Measurements from ENCODE around the gene OR10G8.

DNA sequence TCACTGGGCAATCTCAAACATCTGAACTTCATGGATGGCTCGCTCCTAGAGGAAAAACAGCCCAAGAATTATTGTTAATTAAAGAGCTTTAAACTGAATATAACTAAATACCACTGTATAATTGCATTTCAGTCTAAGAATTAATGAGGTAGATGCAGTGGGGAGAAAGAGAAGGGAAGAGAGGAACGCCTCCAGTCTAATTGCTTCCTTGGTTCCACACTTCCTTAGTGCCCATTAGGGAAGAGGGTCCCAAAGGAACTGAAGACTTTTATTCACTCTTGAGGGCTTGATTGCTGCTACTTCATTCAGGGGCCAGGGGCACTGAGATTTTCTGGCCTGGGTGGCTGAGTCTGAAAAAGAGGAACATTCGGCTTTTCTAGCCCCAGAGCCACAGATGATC lies 26.4 kb downstream of the OR10G8 start:
- TF ChIP-seq ZNF274 (IDR thresholded peaks at IDR 0.05; ENCODE audit: borderline replicate concordance, extremely low read depth, low read length), result no peak
- no peak for TF ChIP-seq CEBPB (IDR thresholded peaks at IDR 0.05; ENCODE audit: low read depth, low read length)
- TF ChIP-seq, protein P1, sequence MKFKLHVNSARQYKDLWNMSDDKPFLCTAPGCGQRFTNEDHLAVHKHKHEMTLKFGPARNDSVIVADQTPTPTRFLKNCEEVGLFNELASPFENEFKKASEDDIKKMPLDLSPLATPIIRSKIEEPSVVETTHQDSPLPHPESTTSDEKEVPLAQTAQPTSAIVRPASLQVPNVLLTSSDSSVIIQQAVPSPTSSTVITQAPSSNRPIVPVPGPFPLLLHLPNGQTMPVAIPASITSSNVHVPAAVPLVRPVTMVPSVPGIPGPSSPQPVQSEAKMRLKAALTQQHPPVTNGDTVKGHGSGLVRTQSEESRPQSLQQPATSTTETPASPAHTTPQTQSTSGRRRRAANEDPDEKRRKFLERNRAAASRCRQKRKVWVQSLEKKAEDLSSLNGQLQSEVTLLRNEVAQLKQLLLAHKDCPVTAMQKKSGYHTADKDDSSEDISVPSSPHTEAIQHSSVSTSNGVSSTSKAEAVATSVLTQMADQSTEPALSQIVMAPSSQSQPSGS (IDR thresholded peaks at IDR 0.05; ENCODE audit: low read length), result no peak
- TF ChIP-seq JUND (IDR thresholded peaks at IDR 0.05; ENCODE audit: low read length), result no peak
- no peak for TF ChIP-seq GABPA (IDR thresholded peaks at IDR 0.05; ENCODE audit: borderline replicate concordance, insufficient read depth, low read length)
- no peak for TF ChIP-seq CREB1 (IDR thresholded peaks at IDR 0.05)
- TF ChIP-seq, protein P2, sequence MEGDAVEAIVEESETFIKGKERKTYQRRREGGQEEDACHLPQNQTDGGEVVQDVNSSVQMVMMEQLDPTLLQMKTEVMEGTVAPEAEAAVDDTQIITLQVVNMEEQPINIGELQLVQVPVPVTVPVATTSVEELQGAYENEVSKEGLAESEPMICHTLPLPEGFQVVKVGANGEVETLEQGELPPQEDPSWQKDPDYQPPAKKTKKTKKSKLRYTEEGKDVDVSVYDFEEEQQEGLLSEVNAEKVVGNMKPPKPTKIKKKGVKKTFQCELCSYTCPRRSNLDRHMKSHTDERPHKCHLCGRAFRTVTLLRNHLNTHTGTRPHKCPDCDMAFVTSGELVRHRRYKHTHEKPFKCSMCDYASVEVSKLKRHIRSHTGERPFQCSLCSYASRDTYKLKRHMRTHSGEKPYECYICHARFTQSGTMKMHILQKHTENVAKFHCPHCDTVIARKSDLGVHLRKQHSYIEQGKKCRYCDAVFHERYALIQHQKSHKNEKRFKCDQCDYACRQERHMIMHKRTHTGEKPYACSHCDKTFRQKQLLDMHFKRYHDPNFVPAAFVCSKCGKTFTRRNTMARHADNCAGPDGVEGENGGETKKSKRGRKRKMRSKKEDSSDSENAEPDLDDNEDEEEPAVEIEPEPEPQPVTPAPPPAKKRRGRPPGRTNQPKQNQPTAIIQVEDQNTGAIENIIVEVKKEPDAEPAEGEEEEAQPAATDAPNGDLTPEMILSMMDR (IDR thresholded peaks at IDR 0.05; ENCODE audit: control extremely low read depth in 1 of 3, insufficient read depth in 1 of 3, low read depth in 1 of 3, low read length in 3 of 3), result no peak

All from H1 (cell line).